GM18520 (cell line): ENCODE results near the gene ZNF436.
A peak's percentile ranks its signal among the peaks of the same experiment; 100 is the strongest.

ENCODE experiments used
- ATAC-seq: cut with Tn5 transposase; IDR thresholded peaks from one replicate; pipeline ENCODE4 v1.9.1; 2021; ENCODE audit not compliant: unreplicated experiment

ZNF436 gene

DNA sequence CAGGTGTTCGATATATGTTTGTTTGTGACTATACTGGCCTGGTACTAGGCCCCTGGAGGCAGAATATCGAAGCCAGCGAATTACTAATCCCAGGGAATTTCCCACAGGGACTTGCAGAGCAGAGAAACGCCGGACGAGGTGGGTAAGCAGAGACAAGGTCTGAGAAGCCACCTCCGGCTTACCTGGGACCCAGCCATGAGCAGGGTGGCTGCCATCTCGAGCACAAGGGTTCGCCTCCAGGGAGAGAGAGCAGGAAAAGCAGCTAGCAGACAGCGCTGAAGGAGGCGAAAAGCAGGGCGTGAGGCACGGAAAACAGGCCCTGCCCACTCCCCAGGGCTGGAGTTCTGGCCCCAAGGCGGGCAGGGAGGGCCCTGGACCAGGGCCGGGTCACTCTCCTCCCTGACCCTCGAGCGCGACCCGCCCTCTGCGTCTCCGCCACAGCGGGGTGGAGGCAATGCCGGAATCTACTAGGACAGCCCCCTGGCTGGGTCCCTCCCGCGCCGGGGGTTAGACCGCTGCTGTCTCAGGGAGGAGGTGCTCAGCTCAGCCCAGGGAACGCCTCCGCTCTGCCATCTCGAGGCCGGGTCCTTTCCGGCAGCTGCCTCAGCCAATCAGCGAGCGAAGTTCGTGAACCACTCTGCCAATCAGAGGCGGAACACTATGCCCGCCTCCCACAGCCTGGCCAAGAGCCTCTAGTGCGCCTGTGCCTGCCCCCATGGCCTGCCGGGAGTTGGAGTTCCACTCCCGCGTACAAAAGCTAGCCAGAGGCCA, 1.7 kb downstream of the ZNF436 start:
- ATAC-seq = peak; percentile 89

DNA sequence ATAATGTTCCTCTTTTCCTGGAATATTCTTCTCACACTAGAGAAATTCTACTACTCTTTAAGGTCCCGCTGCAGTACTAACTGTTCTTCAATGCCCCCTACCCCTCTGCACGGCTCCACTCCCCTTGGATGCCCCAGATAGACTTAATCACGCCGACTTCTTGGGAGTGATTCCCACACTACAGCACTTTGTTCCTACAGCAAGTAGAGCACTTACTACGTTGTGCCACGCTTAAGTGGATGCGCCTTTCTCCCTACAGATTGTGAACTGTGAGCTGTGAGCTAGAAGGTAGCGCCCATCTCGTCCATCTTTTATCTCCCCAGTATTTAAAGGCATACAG, 2.2 kb downstream of the ZNF436 start:
- ATAC-seq = no peak

DNA sequence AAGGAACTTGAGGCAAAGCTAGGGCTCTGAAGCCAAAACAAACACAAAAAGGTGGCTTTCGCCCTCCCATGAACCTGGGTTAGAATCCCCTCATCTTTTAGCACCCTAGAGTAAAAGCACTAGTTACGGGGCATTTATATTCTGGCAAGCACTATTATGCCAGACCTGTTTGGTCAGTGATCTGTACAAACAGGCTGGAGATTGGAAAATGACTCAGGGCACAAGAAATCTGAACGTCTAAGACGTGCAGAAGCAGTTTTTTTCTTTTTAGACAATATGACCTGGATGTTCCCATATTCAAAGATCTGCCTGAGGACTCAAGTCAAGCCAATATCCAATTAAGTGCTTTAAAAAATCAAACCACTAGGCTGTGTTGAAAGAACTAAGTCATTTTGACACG, 3.0 kb downstream of the ZNF436 start:
- ATAC-seq = no peak

DNA sequence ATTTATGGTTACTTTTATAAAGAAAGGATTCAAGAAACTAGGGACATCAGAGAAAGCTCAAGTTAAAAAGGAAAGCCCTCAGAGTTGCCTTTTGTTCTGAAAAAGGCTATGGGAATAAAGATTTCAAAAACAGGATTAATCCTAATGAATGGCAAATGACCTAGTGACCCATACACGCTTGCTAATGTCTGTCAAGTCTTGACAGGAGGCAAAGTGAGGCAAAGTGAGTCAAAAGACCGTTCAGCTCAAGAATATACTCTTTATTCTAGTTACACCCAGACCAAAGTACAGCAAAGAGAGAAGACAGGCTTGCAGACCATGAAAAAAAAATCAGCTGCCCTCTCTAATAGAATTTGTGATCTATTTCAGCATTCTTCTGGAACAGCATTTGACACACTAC, 3.5 kb downstream of the ZNF436 start:
- no peak for ATAC-seq

DNA sequence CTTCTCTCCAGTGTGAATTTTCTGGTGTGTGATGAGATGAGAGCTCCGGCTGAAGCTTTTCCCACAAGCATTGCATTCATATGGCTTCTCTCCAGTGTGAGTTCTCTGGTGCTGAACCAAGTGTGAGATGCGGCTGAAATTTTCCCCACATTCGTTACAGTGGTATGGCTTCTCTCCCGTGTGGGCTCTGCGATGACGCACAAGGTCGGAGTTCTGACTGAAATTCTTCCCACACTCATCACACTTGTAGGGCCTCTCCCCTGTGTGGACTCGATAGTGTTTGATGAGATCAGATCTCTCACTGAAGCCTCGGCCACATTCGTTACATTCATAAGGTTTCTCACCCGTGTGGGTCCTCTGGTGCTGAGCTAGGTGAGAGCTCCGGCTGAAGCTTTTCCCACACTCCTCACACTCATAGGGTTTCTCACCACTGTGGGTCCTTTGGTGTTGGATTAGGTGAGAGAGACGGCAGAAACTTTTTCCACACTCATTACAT, 7.4 kb downstream of the ZNF436 start:
- ATAC-seq = no peak

DNA sequence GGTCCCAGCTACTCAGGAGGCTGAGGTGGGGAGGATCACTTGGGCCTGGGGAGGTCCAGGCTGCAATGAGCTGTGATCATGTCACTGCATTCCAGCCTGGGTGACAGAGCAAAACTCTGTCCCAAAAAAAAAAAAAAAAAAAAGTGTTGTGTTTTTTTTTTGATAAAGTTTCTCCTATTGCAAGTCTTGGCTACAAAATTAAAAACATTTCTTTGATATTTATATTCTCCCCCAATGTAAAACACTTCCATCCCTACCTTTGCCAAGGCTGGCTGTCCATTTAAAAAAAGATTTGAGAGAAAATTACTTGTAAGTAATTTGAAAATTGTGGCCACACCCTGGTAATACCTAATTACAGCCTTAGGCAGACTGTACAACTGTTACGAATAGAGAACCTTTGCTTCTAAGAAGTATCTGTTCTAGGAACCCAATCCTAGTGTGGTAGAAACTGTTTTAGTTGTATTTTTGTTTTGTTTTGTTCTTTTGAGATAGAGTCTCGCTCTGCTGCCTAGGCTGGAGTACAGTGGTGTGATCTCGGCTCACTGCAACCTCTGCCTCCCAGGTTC, 11.2 kb downstream of the ZNF436 start:
- ATAC-seq = no peak

DNA sequence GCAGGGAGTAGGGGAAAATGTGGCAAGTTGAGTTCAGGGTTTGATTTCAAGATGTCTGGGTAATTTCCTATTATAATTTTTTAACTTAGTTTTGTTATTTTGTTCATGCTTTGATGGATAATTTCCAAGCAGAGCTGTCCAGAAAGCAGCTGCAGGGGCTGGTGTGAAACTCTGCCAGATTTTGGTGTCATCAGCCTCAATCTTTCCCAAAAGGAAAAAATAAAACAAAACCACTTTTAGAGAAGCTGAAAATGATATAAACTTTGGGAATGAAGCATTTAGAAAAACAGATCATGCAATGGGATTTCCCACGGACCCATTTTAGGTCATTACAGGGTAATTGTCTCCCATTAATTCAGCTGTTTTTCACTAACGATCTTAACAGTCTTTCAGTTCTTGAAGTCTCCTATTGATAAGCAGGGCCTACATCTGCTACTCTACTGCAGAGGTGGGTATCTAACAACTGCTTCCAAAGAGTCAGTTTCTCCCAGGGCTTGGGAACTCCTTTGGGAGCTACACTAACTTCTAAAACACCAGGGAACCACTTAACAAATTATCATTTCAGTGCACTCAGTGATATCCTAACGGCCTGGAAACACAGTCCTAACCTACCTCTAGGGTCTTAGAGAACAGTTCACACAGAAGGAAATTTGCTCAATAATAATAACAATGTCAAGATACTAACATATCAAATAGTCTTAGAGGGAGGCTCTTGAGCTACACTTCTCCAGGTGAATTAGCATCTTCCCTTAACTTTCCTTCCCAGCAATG, 12.3 kb downstream of the ZNF436 start:
- ATAC-seq = no peak

DNA sequence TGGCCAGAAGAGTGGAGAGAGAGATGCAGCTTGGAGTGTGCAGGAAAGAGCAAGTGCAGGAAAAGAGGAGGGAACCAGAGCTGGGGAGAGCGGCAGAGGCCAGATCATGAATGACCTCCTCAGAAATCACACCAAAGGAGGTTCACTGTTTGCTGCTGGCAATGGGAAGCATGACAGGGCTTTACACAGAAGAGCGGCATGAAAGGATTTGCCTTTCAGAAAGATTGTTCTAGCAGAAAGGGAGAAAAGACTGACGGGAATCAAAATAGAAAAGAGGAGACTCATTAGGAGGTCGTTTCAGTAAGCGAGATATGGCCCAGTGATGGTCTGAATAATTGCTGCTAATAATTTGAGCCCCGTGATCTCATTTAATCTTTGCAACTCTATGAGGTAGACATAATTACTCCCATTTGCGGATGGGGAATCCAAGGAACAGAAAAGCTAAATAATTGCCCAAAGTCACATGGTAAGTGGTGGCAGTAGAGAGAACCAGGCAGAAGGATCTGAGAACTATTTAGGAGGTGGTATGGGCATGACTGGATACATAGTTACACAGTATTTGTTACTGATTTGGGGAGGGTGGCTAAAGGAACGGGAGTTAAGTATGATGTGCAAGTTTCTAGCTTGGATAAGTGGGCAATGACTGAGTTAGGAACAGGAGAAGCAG, 13.0 kb downstream of the ZNF436 start:
- no peak for ATAC-seq

DNA sequence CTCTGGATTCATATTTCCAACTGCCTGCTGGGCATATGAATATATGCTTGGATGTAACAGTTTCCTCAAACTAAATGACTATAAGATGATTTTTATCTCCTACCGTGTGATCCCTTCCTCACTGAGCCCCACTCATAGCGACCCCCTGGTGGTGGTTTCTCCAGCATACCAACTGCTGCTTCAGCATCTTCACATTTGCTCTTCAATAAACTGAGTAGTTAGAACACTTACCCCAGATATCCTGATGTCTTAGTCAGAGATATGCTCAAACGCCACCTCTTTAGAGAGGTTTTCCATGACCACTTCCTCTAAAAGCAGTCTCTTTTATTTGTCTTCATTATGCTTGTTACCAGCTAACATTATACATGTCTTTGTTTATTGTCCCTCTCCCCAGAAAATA, 15.4 kb downstream of the ZNF436 start:
- ATAC-seq = no peak

DNA sequence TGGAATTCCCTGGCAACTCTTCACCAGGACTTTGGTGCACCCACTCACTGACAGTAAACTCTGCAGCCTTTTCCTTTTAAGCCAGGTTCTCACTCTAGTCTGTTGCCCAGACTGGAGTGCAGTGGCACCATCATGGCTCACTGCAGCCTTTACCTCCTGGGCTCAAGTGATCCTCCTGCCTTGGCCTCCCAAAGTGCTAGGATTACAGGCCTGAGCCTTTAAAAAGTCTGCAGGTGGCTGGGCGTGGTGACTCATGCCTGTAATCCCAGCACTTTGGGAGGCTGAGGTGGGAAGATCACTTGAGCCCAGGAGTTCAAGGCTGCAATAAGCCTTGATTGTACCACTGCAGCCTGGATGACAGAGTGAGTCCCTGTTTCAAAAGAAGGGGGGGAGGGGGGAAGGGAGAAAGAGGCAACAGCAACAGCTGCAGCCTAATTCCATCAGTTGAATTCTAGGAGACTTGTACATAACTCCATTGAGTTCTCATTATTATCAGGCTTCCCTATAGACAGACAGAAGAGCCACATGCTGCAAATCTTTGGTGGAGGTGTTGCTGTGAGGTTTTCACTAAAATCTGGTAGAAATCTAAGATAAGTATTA, 17.4 kb downstream of the ZNF436 start:
- no peak for ATAC-seq

DNA sequence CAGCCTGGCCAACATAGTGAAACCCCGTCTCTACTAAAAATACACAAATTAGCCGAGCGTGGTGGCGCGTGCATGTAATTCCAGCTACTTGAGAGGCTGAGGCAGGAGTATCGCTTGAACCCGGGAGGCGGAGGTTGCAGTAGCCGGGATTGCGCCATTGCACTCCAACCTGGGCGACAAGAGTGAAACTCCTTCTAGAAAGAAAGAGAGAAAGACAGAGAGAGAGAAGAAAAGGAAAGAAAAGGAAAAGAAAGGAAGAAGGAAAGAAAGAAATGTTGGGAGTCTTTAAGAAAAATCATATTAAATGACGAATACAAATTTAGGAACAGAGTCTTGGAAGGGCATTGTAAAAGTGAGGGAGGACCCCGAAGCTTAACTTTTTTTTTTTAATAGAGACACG, 23.7 kb downstream of the ZNF436 start:
- ATAC-seq = no peak

DNA sequence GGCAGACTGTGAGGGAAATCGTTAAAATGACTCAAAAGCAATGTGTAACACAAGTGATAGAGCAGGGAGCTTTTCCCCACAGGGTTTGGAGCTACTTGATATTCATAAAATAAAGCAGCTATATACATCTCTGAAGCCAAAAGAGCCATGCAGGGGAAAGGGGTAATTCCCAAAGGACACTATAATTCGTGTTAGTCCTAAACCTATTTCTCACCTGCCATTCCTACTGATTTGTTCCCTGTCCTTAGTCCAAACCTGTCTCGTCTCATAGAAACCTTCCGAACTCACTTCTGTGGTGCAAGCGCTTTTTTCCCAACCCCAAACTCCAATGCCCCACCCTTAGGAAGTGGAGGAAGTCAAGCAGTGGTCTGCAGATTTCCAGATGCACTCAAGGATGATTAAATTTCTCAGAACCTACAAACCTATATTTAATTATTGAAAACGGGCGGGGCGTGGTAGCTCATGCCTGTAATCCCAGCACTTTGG, 24.6 kb downstream of the ZNF436 start:
- ATAC-seq = no peak

DNA sequence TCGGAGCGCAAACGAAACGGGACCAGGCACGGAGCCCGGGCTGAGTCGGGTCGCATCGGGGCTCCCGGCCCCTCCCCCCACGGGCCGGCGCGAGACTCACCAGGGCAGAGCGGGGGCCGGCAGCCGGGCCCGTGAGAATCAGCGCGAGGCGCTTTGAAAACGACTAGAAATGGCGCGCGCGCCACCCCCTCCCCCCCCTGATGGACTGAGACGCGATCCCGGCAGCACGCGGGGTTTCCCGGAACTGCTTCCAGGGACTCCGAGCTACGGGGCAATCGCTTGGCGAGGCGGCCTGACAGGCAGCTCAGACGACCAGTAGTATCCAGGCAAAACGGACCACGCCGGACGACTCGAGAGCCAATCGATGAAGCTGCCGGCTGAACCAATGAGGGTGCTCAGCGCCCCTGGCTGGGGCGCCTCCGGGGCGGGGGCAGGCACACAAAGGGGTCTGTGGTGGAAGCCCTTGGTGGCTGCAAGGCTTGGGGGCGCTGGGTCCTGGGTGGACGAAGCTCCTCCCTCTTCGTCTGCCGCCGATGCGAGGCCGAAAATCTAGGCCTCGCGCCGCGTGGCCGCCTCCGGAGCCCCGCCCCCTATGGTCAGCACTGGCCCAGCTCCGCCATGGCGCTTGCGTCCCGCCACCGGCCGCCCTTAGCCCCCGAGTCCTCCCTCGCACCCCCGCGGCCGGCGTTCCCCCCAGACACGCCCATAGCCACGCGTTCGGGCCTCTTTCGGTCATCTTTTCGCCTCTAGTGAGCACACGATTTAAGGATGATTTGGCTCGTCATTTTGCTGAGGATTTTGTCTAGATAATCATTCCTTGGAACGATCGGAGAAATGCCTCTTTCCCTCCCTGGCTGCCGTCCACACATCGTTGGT, 25.3 kb downstream of the ZNF436 start, which contains the start of gene HNRNPR:
Gene HNRNPR, minus strand, starts transcription at position 174 of the 876 bp plus-strand sequence. CDS start 3,276 bp downstream, outside the sequence.
- ATAC-seq = peak; percentile 90

DNA sequence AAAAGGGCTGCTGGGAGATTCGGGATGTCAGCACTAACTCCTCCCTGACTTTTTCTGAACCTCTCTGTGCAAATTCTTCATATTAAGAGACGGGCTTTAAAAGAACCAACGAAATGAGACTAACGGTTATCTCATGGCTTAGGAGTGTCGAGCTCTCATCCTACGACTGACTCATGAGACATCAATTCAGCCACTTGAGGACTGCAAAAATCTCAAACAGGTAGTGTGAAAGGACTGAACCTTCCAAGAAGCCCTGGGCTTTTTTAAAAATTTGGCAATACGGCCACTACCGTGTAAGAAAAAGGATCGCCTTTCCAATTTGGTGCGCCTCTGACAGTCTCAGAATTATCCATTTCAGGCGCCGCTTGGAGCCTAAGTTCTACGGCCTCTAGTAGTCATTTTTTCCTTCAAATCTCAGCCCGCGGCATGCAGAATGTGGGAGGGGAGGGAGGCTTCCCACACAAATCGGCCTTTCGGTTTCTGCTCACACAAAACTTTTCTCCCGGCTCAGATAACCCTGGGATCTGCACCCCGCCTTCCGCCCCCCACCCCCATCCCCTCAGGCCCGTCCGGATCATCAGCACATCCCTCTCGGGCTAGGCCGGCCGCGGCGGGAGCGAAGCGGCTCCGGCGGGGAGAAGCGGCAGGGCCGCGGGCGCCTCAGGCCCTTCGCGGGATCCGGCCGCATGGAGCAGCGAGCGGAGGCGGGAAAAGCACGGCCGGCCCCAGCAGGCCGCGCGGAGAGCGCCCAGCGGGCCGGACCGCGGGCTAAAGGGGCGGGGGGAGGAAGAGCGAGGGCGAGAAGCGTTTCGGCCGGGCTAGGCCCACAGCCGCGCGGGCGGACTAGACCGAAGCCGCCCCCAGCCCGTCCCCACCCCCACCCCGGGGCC, 26.2 kb downstream of the ZNF436 start:
- peak; percentile 1 for ATAC-seq

DNA sequence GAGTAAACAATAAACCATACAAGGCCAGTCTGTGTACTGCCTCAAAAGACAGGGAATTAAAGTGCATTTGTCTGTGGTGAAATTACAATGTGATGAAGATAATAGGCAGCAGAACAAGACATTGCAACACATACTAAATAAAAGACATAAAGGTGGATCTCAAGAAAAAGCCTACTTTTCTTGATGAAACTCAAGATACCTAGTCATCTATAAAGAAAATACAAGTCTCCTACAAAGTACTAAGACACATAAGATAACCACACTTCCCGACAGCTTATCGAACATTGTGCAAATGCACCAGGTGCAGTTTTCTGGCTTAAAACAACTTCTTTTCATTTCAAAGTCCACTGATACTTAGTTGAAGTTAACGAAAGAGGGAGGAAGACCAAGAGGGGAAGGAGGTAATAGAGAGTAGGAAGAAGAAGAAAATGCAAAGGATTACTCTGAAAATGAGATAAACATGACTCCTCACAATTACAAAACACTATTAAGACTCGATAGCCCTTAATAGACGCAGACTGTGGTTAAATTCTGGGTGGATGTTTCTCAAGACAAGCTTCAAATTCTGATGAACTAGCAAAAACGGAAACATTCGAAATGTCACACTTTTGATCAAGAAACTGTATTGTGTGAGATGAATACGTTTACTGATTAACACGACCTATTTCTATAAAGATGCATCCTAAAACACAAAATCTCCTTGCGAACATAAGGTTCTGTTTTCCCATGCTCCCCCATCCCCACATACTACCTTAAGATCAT, 27.5 kb downstream of the ZNF436 start:
- no peak for ATAC-seq

DNA sequence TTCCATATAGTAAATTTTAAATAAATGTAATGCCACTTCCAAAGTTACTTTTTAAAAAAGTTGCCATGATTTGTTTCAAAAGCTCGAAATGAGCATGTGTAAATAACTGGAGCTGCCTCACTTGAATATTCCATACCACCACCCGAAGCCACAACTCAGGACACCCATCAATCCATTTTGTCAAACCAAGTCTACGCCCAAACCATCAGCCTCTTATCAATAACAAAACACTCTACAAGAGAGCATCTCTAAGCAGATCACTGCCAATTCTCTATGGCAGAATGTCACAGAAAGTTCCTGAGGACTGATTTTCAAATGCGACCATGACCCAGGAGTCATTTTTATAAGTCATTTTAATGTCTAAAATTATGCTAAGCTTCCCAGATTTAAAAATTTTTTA, 30.0 kb downstream of the ZNF436 start:
- no peak for ATAC-seq

DNA sequence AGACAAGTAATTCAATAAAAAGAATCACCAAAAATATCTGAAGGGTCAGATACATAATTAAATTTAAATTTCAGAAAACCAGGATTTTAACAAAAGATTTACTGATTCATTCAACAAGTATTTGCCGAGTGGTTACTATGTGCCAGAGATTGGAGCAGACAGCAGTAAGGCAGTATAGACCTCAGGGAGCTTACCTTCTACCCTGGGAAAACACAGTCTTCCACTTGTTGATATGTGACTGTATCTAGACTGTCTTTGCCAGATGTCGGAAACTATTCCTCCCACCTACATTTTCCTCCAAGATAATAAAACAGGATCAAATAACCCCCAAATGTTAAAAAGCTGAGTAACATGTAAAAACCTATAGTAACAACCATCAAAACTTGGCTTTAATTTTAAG, 31.8 kb downstream of the ZNF436 start:
- ATAC-seq = no peak

DNA sequence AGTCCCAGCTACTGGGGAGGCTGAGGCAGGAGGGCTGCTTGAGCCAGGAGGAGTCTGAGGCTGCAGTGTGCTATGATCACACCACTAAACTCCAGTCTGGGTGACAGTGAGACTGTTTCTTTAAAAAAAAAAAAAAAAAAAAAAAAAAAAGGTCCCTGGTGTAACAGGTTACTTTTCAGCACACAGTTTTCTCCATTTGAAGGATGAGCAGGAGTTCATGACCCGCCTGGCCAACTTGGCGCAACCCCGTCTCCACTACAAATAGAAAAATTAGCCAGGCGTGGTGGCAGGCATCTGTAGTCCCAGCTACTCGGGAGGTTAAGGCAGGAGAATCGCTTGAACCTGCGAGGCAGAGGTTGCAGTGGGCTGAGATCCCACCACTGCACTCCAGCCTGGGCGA, 37.9 kb downstream of the ZNF436 start:
- ATAC-seq = no peak
